Endothelial cell (in vitro differentiated cells): Measurements from ENCODE around the gene CFAP221. TPM values are rescaled to one million over a fixed set of nuclear protein-coding genes. Genes with fewer than 3 reads are reported as not detected.

ENCODE experiments used
- DNase-seq: peaks from one replicate; pipeline ENCODE4 v3.0.0; 2021; ENCODE audit warnings: low spot score
- H3K27ac Mint-ChIP-seq: one replicate; pipeline ENCODE4 v1.8.0; 2021; ENCODE audit warnings: mixed read lengths, inconsistent platforms; ENCODE audit not compliant: unreplicated experiment
- H3K27me3 Mint-ChIP-seq: one replicate; pipeline ENCODE4 v1.8.0; 2021; ENCODE audit warnings: mild to moderate bottlenecking, moderate library complexity, mixed read lengths, inconsistent platforms; ENCODE audit not compliant: unreplicated experiment
- H3K36me3 Mint-ChIP-seq: one replicate; pipeline ENCODE4 v1.8.0; 2021; ENCODE audit warnings: mild to moderate bottlenecking, low read depth, mixed read lengths, inconsistent platforms; ENCODE audit not compliant: unreplicated experiment
- H3K4me1 Mint-ChIP-seq: one replicate; pipeline ENCODE4 v1.8.0; 2021; ENCODE audit warnings: mild to moderate bottlenecking, mixed read lengths, inconsistent platforms; ENCODE audit not compliant: unreplicated experiment
- H3K4me3 Mint-ChIP-seq: one replicate; pipeline ENCODE4 v1.8.0; 2021; ENCODE audit warnings: mild to moderate bottlenecking, mixed read lengths, inconsistent platforms; ENCODE audit not compliant: unreplicated experiment
- H3K9me3 Mint-ChIP-seq: one replicate; pipeline ENCODE4 v1.8.0; 2021; ENCODE audit warnings: mixed read lengths, inconsistent platforms; ENCODE audit not compliant: unreplicated experiment
- total RNA-seq: library from RNA; stranded (reverse); fragmentation: NEBNext Ultra II Directional; extraction: Animal tissue kit (Norgen Biotek cat#: 25700); gene quantifications from one replicate; pipeline ENCODE4 v1.2.1, GENCODE V29; 2021; ENCODE audit not compliant: unreplicated experiment
- TF ChIP-seq, protein P1 (sequence below): fragments of 200-600 bp; sonication (generic); IDR thresholded peaks from one replicate; pipeline ENCODE4 v1.5.0; 2021; ENCODE audit warnings: antibody characterized with exemption; ENCODE audit not compliant: unreplicated experiment

CFAP221 gene
- total RNA-seq, 1 donor from 2014 or later: 1.1 TPM

DNA sequence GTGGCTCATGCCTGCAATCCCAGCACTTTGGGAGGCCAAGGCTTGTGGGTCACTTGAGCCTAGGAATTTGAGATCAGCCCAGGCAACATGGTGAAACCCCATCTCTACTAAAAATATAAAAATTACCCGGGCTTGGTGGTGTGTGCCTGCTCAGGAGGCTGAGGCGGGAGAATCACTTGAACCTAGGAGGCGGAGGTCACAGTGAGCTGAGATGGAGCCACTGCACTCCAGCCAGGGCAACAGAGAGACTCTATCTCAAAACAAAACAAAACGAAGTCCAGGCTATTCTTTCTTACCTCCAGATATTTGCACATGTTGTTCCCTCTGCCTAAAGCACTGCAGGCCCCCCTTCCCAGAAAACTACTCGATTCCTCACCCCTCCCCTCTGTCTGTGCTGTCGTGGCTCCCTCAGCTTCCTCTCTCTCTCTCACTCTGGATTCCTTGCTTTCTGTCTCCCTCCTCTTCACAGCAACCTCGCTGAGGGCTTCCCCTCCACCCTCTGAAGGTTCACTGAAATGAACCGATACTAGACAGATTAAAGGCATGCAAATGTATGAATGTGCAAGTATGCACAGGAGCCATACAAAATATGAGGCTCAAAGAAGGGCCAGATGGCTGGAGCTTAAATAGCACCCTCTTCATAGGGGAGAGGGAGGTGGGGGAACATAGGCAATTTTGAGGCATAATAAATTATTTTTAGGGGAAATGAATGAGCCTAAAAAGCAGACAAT is 153.2 kb downstream of the CFAP221 start:
- peaks cover 70% of the 10 kb centered on the region for H3K4me1 Mint-ChIP-seq
- no peak for DNase-seq
- H3K4me3 Mint-ChIP-seq: peak overlapping the region; percentile 6
- no peak overlapping the region for H3K27ac Mint-ChIP-seq
- H3K36me3 Mint-ChIP-seq: peaks cover 17% of the 10 kb centered on the region
- H3K27me3 Mint-ChIP-seq: peaks cover 12% of the 10 kb centered on the region
- no peaks in the 10 kb centered on the region for H3K9me3 Mint-ChIP-seq
- TF ChIP-seq, protein P1, sequence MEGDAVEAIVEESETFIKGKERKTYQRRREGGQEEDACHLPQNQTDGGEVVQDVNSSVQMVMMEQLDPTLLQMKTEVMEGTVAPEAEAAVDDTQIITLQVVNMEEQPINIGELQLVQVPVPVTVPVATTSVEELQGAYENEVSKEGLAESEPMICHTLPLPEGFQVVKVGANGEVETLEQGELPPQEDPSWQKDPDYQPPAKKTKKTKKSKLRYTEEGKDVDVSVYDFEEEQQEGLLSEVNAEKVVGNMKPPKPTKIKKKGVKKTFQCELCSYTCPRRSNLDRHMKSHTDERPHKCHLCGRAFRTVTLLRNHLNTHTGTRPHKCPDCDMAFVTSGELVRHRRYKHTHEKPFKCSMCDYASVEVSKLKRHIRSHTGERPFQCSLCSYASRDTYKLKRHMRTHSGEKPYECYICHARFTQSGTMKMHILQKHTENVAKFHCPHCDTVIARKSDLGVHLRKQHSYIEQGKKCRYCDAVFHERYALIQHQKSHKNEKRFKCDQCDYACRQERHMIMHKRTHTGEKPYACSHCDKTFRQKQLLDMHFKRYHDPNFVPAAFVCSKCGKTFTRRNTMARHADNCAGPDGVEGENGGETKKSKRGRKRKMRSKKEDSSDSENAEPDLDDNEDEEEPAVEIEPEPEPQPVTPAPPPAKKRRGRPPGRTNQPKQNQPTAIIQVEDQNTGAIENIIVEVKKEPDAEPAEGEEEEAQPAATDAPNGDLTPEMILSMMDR: no peak

GRCh38 chr2:119698246-119698645 is 154.0 kb downstream of the CFAP221 start:
- Mint-ChIP-seq H3K9me3 (no peaks in the 10 kb centered on the region), H3K4me1 (peaks cover 73% of the 10 kb centered on the region), H3K27ac (peak overlapping the region; percentile 26), H3K27me3 (peaks cover 12% of the 10 kb centered on the region), H3K4me3 (no peak overlapping the region), H3K36me3 (peaks cover 17% of the 10 kb centered on the region)
- DNase-seq: no peak
- TF ChIP-seq, protein P1: no peak

- H3K27me3 Mint-ChIP-seq: peaks cover 10% of the 10 kb centered on the region
- H3K9me3 Mint-ChIP-seq: no peaks in the 10 kb centered on the region
- DNase-seq: no peak
- TF ChIP-seq, protein P1: no peak
- H3K4me3 Mint-ChIP-seq: peak overlapping the region; percentile 63
- H3K4me1 Mint-ChIP-seq: peaks cover 73% of the 10 kb centered on the region
- H3K27ac Mint-ChIP-seq: peak overlapping the region; percentile 97
- H3K36me3 Mint-ChIP-seq: peaks cover 17% of the 10 kb centered on the region
These were observed 154.9 kb downstream of the CFAP221 start for GRCh38 chr2:119699016-119699606.

GRCh38 chr2:119700866-119701265 is 156.6 kb downstream of the CFAP221 start:
- Mint-ChIP-seq H3K27ac (peak overlapping the region; percentile 97), H3K4me3 (peak overlapping the region; percentile 43)
- no peak for DNase-seq

More at GRCh38 chr2:119700866-119701265, 156.6 kb downstream of the CFAP221 start:
- TF ChIP-seq, protein P1: no peak
- Mint-ChIP-seq H3K36me3 (peaks cover 22% of the 10 kb centered on the region), H3K27me3 (peaks cover 7% of the 10 kb centered on the region), H3K9me3 (no peaks in the 10 kb centered on the region), H3K4me1 (peaks cover 68% of the 10 kb centered on the region)
